T-helper 9 cell (primary cell): ENCODE measurements around the gene GLDC.

Experiments used
- DNase-seq: peaks from one replicate; pipeline ENCODE4 v3.0.0-alpha.2; 2020

The GLDC gene

GRCh38 chr9:6495466-6495865, 150.1 kb downstream of the GLDC start:
- DNase-seq = no peak

GRCh38 chr9:6490863-6491262, 154.7 kb downstream of the GLDC start:
- DNase-seq = no peak

GRCh38 chr9:6489099-6489498, 156.4 kb downstream of the GLDC start:
- no peak for DNase-seq

GRCh38 chr9:6488395-6488794, 157.1 kb downstream of the GLDC start:
- no peak for DNase-seq

GRCh38 chr9:6484210-6484609, 161.3 kb downstream of the GLDC start:
- DNase-seq = no peak
